Skeletal muscle satellite cell (primary cell): Measurements from ENCODE around the gene C2.
"Not testable (repeated sequence)": the region's sequence is repeated elsewhere in the genome, so short reads cannot be mapped to it uniquely, and the experiment has no call there.

Source experiments
- H3K27me3 ChIP-seq: 2 replicates; pipeline ENCODE4 v1.7.0; 2013; ENCODE audit warnings: low read length; ENCODE audit not compliant: control insufficient read depth, insufficient read depth
- H3K36me3 ChIP-seq: 2 replicates; pipeline ENCODE4 v1.7.0; 2013; ENCODE audit warnings: mild to moderate bottlenecking, control low read depth, low read length; ENCODE audit not compliant: insufficient read depth
- H3K4me1 ChIP-seq: 2 replicates; pipeline ENCODE4 v1.7.0; 2013; ENCODE audit warnings: low read length; ENCODE audit not compliant: control insufficient read depth, insufficient read depth
- H3K4me2 ChIP-seq: 2 replicates; pipeline ENCODE4 v1.7.0; 2013; ENCODE audit warnings: mild to moderate bottlenecking, low read length
- H3K4me3 ChIP-seq: 2 replicates; pipeline ENCODE4 v1.7.0; 2013; ENCODE audit warnings: low read length
- H3K9ac ChIP-seq: 2 replicates; pipeline ENCODE4 v1.7.0; 2013; ENCODE audit warnings: mild to moderate bottlenecking, low read depth, low read length, moderate library complexity
- H3K9me3 ChIP-seq: replicated peaks from 2 replicates; pipeline ENCODE4 v1.7.0; 2013; ENCODE audit warnings: mild to moderate bottlenecking, control low read depth, low read length

The C2 gene

GRCh38 chr6:31971993-31972708, 44.6 kb downstream of the C2 start, which contains the start of gene DXO:
Gene DXO (minus strand): TSS chr6:31972138. CDS start chr6:31971675, 463 bp downstream.
- Histone ChIP-seq H3K9ac (peak within 1 kb of the TSS; percentile 93), H3K4me2 (peak within 1 kb of the TSS; percentile 95), H3K4me3 (peak within 1 kb of the TSS; percentile 91), H3K36me3 (peaks cover 31% of the 10 kb centered on the region), H3K9me3 (no peaks in the 10 kb centered on the region), H3K4me1 (peaks cover 28% of the 10 kb centered on the region), H3K27me3 (no peaks in the 10 kb centered on the region)

- Histone ChIP-seq H3K4me3 (peak overlapping the region; percentile 91), H3K27me3 (no peaks in the 10 kb centered on the region), H3K9ac (peak overlapping the region; percentile 93), H3K4me1 (peaks cover 28% of the 10 kb centered on the region), H3K4me2 (peak overlapping the region; percentile 95), H3K9me3 (no peaks in the 10 kb centered on the region), H3K36me3 (peaks cover 24% of the 10 kb centered on the region)
These were observed 45.3 kb downstream of the C2 start for GRCh38 chr6:31972709-31973350.

DNA sequence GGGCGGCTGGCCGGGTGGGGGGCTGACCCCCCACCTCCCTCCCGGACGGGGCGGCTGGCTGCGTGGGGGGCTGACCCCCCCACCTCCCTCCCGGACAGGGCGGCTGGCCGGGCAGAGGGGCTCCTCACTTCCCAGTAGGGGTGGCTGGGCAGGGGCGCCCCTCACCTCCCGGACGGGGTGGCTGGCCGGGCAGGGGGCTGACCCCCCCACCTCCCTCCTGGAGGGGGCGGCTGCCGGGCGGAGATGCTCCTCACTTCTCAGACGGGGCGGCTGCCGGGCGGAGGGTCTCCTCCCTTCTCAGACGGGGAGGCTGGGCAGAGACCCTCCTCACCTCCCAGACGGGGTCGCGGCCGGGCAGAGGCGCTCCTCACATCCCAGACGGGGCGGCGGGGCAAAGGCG, 48.5 kb downstream of the C2 start:
- H3K4me3 ChIP-seq, H3K27me3 ChIP-seq, H3K9ac ChIP-seq, H3K4me2 ChIP-seq, H3K36me3 ChIP-seq, H3K9me3 ChIP-seq: not testable (repeated sequence)
- peaks cover 14% of the 10 kb centered on the region for H3K4me1 ChIP-seq

DNA sequence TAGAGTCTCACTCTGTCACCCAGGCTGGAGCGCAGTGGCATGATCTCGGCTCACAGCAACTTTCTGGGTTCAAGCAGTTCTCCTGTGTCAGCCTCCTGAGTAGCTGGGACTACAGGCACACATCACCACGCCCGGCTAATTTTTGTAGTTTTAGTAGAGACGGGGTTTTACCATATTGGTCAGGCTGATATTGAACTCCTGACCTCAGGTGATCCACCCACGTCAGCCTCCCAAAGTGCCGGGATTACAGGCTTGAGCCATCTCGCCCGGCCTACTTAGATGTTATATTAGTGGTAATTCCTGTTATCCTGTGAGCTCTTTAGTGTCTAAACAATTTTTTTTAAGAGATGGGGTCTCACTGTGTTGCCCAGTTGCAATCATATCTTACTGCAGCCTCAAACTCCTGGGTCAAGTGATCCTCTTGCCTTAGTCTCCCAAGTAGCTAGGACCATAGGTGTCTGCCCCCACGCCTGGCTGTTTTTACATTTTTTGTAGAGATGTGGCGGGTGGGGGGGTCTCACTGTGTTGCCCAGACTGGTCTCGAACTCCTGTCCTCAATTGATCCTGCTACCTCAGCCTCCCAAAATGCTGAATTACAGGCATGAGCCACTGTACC, 50.4 kb downstream of the C2 start:
- Histone ChIP-seq H3K36me3 (peaks cover 4% of the 10 kb centered on the region), H3K9ac (no peak overlapping the region), H3K4me3 (no peak overlapping the region), H3K9me3 (no peaks in the 10 kb centered on the region), H3K4me2 (no peak overlapping the region), H3K4me1 (peaks cover 7% of the 10 kb centered on the region), H3K27me3 (no peaks in the 10 kb centered on the region)

GRCh38 chr6:31978831-31979230, 51.3 kb downstream of the C2 start:
- H3K4me2 ChIP-seq, result no peak overlapping the region
- peaks cover 4% of the 10 kb centered on the region for H3K36me3 ChIP-seq
- no peaks in the 10 kb centered on the region for H3K27me3 ChIP-seq
- H3K9me3 ChIP-seq, result no peaks in the 10 kb centered on the region
- no peak overlapping the region for H3K9ac ChIP-seq
- no peak overlapping the region for H3K4me3 ChIP-seq
- no peaks in the 10 kb centered on the region for H3K4me1 ChIP-seq

GRCh38 chr6:31979238-31979898, 51.9 kb downstream of the C2 start:
- Histone ChIP-seq H3K9ac (no peak overlapping the region), H3K4me2 (no peak overlapping the region), H3K27me3 (no peaks in the 10 kb centered on the region), H3K9me3 (no peaks in the 10 kb centered on the region), H3K36me3 (peaks cover 4% of the 10 kb centered on the region), H3K4me3 (no peak overlapping the region), H3K4me1 (no peaks in the 10 kb centered on the region)

- not testable (repeated sequence) for H3K4me2 ChIP-seq, H3K4me1 ChIP-seq, H3K27me3 ChIP-seq, H3K36me3 ChIP-seq, H3K9me3 ChIP-seq, H3K4me3 ChIP-seq, H3K9ac ChIP-seq
These were observed 52.8 kb downstream of the C2 start for GRCh38 chr6:31980195-31980876.

DNA sequence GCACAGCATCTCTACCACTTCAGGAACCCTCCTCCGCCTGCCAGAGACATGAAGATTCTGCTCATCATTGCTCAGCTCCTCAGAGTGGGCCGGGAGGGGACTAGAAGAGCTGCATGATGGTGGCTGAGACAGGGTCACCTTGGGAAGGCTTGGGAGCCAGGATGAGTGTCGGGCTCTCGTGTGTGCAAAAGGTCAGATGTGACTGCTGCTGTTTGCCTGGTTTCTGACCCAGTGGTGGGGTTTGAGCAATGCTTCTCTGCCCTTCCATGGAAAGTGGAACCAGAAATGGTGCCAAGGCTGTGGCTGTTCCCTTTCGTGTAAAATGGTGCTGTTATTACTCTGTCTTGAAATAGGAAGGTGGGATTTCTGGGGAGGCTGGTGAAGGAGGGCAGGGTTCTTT, 53.5 kb downstream of the C2 start:
- H3K27me3 ChIP-seq, H3K4me1 ChIP-seq, H3K9me3 ChIP-seq, H3K36me3 ChIP-seq, H3K4me3 ChIP-seq, H3K4me2 ChIP-seq, H3K9ac ChIP-seq: not testable (repeated sequence)

- not testable (repeated sequence) for H3K4me1 ChIP-seq, H3K9me3 ChIP-seq, H3K27me3 ChIP-seq
These were observed 54.2 kb downstream of the C2 start, which contains the start of gene C4A for GRCh38 chr6:31981744-31982143. Gene C4A (plus strand): TSS chr6:31982057. CDS start chr6:31982108, 51 bp downstream.

DNA sequence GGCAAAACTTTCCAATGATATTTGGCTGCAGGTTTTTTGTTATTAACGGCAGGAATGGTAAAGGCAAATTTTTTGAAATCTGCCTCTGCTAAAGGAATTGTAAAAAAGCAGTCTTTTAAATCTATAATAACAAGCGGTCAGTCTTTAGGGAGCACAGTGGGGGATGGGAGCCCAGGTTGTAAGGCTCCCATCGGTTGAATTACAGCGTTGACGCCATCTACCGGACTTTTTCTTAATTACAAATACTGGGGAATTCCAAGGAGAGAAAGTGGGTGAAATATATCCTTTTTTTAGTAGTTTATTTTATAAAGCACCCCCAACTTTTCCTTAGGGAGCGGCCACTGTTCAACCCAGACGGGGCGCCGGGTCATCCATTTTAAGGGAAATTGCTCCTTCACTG, 61.8 kb downstream of the C2 start:
- H3K9me3 ChIP-seq, H3K27me3 ChIP-seq, H3K4me2 ChIP-seq, H3K36me3 ChIP-seq, H3K9ac ChIP-seq, H3K4me3 ChIP-seq, H3K4me1 ChIP-seq: not testable (repeated sequence)

More at GRCh38 chr6:31981744-31982143, 54.2 kb downstream of the C2 start, which contains the start of gene C4A:
- not testable (repeated sequence) for H3K4me2 ChIP-seq, H3K4me3 ChIP-seq, H3K36me3 ChIP-seq, H3K9ac ChIP-seq

DNA sequence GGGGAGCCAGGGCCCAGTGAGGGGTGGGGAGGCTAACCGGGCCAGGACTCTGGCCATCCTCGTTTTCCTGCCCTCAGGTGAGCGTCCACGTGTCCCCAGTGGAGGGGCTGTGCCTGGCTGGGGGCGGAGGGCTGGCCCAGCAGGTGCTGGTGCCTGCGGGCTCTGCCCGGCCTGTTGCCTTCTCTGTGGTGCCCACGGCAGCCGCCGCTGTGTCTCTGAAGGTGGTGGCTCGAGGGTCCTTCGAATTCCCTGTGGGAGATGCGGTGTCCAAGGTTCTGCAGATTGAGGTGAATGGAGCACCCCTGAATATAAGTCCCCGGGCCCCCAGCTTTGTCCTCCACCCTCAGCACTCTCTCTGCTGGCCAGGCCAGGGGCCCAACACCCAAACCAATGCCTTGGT, 66.9 kb downstream of the C2 start:
- H3K27me3 ChIP-seq, H3K4me3 ChIP-seq, H3K36me3 ChIP-seq, H3K4me2 ChIP-seq, H3K9ac ChIP-seq, H3K9me3 ChIP-seq, H3K4me1 ChIP-seq: not testable (repeated sequence)
